Psoas muscle (tissue), 8 donors: ENCODE data around the gene MAEL. TPM values are rescaled to one million over a fixed set of nuclear protein-coding genes. Genes with fewer than 3 reads are reported as not detected.

Experiments used
- ATAC-seq, 4 donors: fragments of 200-7000 bp; cut with Tn5 transposase; one replicate each; pipeline ENCODE4 v1.9.1; 2020; ENCODE audit warnings: moderate library complexity in 3 of 4, mild to moderate bottlenecking in 2 of 4
- DNase-seq, 2 donors: peaks; one replicate each; pipeline ENCODE4 v3.0.0-alpha.2; 2020
- H3K27ac ChIP-seq: fragments of 200-600 bp; one replicate; pipeline ENCODE4 v1.8.0; 2022
- H3K27me3 ChIP-seq, 3 donors: fragments of 200-600 bp in 1 of 3; one replicate each; pipeline versions ENCODE4 v1.6.1 to v1.8.0; 2013 to 2022; ENCODE audit warnings: low read length in 2 of 3, mild to moderate bottlenecking in 2 of 3, moderate library complexity in 1 of 3; ENCODE audit not compliant: insufficient read depth in 3 of 3
- H3K36me3 ChIP-seq, 2 donors: fragments of 200-600 bp in 1 of 2; one replicate each; pipeline versions ENCODE4 v1.6.1 to v1.8.0; 2013 to 2022; ENCODE audit warnings: low read depth in 1 of 2, mild to moderate bottlenecking in 1 of 2, moderate library complexity in 1 of 2; ENCODE audit not compliant: insufficient read depth in 1 of 2
- H3K4me1 ChIP-seq: fragments of 200-600 bp; one replicate; pipeline ENCODE4 v1.8.0; 2022
- H3K4me3 ChIP-seq: fragments of 200-600 bp; one replicate; pipeline ENCODE4 v1.8.0; 2022; ENCODE audit warnings: mild to moderate bottlenecking
- H3K9me3 ChIP-seq: fragments of 200-600 bp; one replicate; pipeline ENCODE4 v1.8.0; 2022
- CTCF ChIP-seq: fragments of 200-600 bp; IDR thresholded peaks from one replicate; pipeline ENCODE4 v1.8.0; 2022; ENCODE audit warnings: antibody characterized with exemption
- WGBS, 3 donors: extraction: QIAGEN DNeasy Blood & Tissue Kit; methylation state at CpG; one replicate each; pipeline versions ENCODE4 v1.1.6 to v1.1.7; 2013; 5-methylcytosine and 5-hydroxymethylcytosine counted together
- intact Hi-C, 2 donors: fragments of 100-400 bp; cut with DNase I; formaldehyde crosslinking; loops; one replicate each; pipeline versions ENCODE4 v1.11.0 to v1.14.2; 2022
- polyA plus RNA-seq, 3 donors: library from polyadenylated mRNA; stranded (reverse); fragments of 200-250 nt; gene quantifications; one replicate each; pipeline ENCODE4 v1.2.3, GENCODE V29; 2013
- total RNA-seq, 4 donors: library from RNA; stranded (reverse); fragmentation: NEBNext Ultra II Directional in 2 of 4; extraction: Animal tissue kit (Norgen Biotek cat#: 25700) in 2 of 4; gene quantifications; one replicate each; pipeline versions ENCODE4 v1.2.1 to v1.2.4, GENCODE V29; 2021 to 2023
- donor health status: healthy with polysubstance abuse.
- donor health status: DM: no; HTN: no; CAD: no; lungs with moderate emphysema.
- donor health status: Bipolar disorder and iron deficiency.
- donor health status: healthy.
- donor health status: DM: yes; HTN: yes; CAD: no.
- donor health status: DM: no; HTN: no; CAD: no.
- donor health status: DM: no; HTN: no; CAD: no.
- donor health status: DM: yes; HTN: yes; CAD: no.

The MAEL gene
- total and polyA plus RNA-seq, 7 donors, result 0.04 TPM; not detected in 6

DNA sequence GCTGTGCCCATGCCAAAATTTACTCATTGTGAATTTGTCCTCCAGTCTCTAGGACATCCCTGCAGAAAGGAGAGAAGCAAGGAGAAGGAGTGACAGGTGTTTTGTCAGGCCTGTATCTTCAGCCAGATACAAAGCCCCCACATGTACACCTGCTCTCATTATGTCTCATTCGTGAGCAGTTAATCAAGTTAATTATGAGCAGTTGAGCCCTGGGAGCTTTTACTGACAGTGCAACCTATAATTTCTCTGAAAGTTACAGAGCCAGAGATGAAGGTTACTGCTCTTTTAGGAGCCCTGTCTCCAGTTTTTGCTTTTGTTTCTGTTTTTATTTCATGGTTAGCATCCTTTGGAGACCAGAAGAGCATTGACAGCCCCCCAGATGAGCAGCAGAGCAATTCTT, 8.7 kb upstream of the MAEL start:
- intact Hi-C loops, result no loop called here

DNA sequence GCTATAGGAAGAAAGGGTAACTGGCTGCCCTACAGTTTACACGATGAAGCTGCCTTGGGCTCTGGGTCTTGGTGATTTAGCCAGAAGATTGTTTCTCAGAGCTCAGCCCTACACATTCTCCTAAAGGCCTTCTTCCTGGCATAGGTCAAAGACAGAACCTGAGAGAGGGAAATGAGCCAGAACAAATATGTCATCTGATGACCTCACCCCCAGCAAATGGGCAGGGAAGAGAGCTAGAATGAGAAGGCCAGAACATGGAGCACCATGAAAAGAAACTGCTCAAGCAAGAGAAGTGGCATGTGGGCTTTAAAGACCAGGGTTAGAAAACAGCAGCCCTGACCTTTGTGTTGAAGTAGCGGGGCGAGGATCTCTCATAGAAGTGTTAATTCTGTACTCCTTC, 8.3 kb upstream of the MAEL start:
- Histone ChIP-seq H3K27me3 (no peaks in the 10 kb centered on the region), H3K36me3 (no peaks in the 10 kb centered on the region), H3K27ac (no peak overlapping the region), H3K4me3 (no peak overlapping the region), H3K9me3 (no peaks in the 10 kb centered on the region), H3K4me1 (no peaks in the 10 kb centered on the region)
- ATAC-seq (no peak), DNase-seq (no peak)
- WGBS, 3 donors, result 81 to 84% (median 82%) methylated on average over 3 of the region's 3 CpGs
- no peak for TF ChIP-seq CTCF
- intact Hi-C loops, result no loop called here

More for the DNA sequence above, 8.7 kb upstream of the MAEL start:
- no peak for TF ChIP-seq CTCF
- Histone ChIP-seq H3K4me3 (no peak overlapping the region), H3K9me3 (no peaks in the 10 kb centered on the region), H3K36me3 (no peaks in the 10 kb centered on the region), H3K27me3 (no peaks in the 10 kb centered on the region), H3K4me1 (no peaks in the 10 kb centered on the region), H3K27ac (no peak overlapping the region)
- WGBS, 3 donors, result 29 to 37% (median 31%) methylated on average over 1 of the region's 1 CpG
- no peak for ATAC-seq
- no peak for DNase-seq

GRCh38 chr1:166981589-166981988, 7.5 kb upstream of the MAEL start:
- no peak for DNase-seq
- no peak overlapping the region for H3K4me3 ChIP-seq
- H3K4me1 ChIP-seq, result no peaks in the 10 kb centered on the region
- WGBS, 3 donors, result 56 to 100% (median 93%) methylated on average over 1 of the region's 1 CpG
- H3K9me3 ChIP-seq, result no peaks in the 10 kb centered on the region
- no peaks in the 10 kb centered on the region for H3K27me3 ChIP-seq
- no peak for ATAC-seq
- H3K36me3 ChIP-seq, result no peaks in the 10 kb centered on the region
- TF ChIP-seq CTCF, result no peak
- no peak overlapping the region for H3K27ac ChIP-seq
- intact Hi-C loops, result no loop called here

GRCh38 chr1:166999075-166999474, 10.0 kb downstream of the MAEL start:
- H3K27me3 ChIP-seq, result no peaks in the 10 kb centered on the region
- H3K4me1 ChIP-seq, result no peaks in the 10 kb centered on the region
- TF ChIP-seq CTCF, result no peak
- intact Hi-C loops, result no loop called here
- no peak overlapping the region for H3K27ac ChIP-seq
- H3K9me3 ChIP-seq, result no peaks in the 10 kb centered on the region
- WGBS, 3 donors, result 79 to 91% (median 80%) methylated on average over 1 of the region's 1 CpG
- H3K4me3 ChIP-seq, result no peak overlapping the region
- no peak for DNase-seq
- ATAC-seq, result no peak
- H3K36me3 ChIP-seq, result no peaks in the 10 kb centered on the region

DNA sequence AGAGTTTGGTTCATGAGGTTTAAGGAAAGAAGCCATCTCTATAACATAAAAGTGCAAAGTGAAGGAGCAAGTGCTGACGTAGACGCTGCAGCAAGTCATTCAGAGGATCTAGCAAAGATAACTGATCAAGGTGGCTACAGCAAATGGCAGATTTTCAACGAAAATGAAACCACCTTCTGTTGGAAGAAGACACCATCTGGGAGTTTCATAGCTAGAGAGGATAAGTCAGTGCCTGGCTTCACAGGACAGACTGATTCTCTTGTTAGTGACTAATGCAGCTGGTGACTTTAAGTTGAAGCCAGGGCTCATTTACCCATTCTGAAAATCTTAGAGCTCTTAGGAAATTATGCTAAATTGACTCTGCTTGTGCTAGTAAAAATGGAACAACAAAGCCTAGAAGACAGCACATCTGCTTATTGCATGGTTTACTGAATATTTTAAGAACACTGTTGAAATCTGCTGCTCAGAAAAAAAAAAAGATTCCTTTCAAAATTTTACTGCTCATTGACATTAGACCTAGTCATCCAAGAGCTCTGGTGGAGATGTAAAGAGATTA, 10.5 kb downstream of the MAEL start:
- H3K36me3 ChIP-seq, result no peaks in the 10 kb centered on the region
- H3K4me1 ChIP-seq, result no peaks in the 10 kb centered on the region
- H3K4me3 ChIP-seq, result no peak overlapping the region
- DNase-seq (no peak), ATAC-seq (no peak)
- H3K27me3 ChIP-seq, result no peaks in the 10 kb centered on the region
- H3K27ac ChIP-seq, result no peak overlapping the region
- 56 to 65% (median 63%) methylated on average over 3 of the region's 3 CpGs for WGBS, 3 donors
- no peaks in the 10 kb centered on the region for H3K9me3 ChIP-seq
- intact Hi-C loops, result no loop called here
- no peak for TF ChIP-seq CTCF
